Adipose tissue (tissue), 3 donors: ENCODE data around the gene PTPRC. TPM values are rescaled to one million over a fixed set of nuclear protein-coding genes. Genes with fewer than 3 reads are reported as not detected.

Experiments used
- H3K27ac ChIP-seq: one replicate; pipeline ENCODE4 v1.5.1; 2013; ENCODE audit warnings: low read depth, low read length
- WGBS, 3 donors: extraction: QIAGEN DNeasy Blood & Tissue Kit; methylation state at CpG; one replicate each; pipeline ENCODE4 v1.1.7; 2013; 5-methylcytosine and 5-hydroxymethylcytosine counted together
- polyA plus RNA-seq, 3 donors: library from polyadenylated mRNA; stranded (reverse); fragments of 200-250 nt; gene quantifications; one replicate each; pipeline ENCODE4 v1.2.3, GENCODE V29; 2013
- donor health status: healthy with polysubstance abuse.
- donor health status: Bipolar disorder and iron deficiency.
- donor health status: healthy.

PTPRC gene
- polyA plus RNA-seq, 3 donors = 3.8 to 23.8 (median 12.6) TPM

- WGBS, 3 donors = 86 to 97% (median 89%) methylated on average over 5 of the region's 5 CpGs
- no peak overlapping the region for H3K27ac ChIP-seq
These were observed 77.2 kb downstream of the PTPRC start for GRCh38 chr1:198716051-198716450.

- 54 to 68% (median 55%) methylated on average over 1 of the region's 1 CpG for WGBS, 3 donors
- no peak overlapping the region for H3K27ac ChIP-seq
These were observed 78.7 kb downstream of the PTPRC start for GRCh38 chr1:198717510-198717909.

- no peak overlapping the region for H3K27ac ChIP-seq
These were observed 84.3 kb downstream of the PTPRC start for GRCh38 chr1:198723127-198723526.

DNA sequence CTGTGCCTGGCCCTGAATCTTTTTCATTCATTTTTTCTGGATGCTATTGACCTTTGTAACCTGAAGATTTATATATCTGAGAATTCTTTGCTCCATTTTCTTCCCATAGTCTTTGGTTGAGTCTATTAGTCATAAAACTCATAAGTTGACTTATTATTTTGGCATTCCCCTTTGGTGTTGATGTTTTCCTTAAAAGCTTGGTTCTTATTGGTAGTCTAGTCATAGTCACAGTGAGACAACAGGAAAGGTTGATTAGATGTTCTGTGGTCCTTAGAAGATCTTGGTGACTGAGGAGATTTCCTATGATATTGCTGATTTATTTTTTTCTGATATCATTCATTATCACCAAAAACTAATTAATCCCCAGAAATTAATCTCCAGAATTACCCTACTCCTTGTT lies 86.2 kb downstream of the PTPRC start:
- H3K27ac ChIP-seq = no peak overlapping the region

DNA sequence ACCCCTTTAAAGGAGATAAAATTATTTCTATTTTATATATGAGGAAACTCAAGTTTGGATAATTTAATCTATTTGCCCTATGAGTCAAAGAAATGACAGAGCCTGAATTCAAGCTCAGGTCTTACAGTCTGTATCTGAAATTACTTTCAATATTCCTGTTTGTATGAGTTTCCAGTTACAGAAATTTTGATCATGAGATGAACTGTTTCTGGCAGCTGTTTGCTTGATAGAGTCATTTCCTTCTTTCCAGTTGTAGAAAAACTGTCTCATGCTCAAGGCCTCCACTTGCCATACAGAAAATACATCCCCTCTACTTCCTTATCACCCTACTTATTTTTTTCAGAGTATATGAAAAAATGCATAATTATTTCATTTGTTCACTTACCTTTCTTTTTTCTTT lies 87.6 kb downstream of the PTPRC start:
- no peak overlapping the region for H3K27ac ChIP-seq

DNA sequence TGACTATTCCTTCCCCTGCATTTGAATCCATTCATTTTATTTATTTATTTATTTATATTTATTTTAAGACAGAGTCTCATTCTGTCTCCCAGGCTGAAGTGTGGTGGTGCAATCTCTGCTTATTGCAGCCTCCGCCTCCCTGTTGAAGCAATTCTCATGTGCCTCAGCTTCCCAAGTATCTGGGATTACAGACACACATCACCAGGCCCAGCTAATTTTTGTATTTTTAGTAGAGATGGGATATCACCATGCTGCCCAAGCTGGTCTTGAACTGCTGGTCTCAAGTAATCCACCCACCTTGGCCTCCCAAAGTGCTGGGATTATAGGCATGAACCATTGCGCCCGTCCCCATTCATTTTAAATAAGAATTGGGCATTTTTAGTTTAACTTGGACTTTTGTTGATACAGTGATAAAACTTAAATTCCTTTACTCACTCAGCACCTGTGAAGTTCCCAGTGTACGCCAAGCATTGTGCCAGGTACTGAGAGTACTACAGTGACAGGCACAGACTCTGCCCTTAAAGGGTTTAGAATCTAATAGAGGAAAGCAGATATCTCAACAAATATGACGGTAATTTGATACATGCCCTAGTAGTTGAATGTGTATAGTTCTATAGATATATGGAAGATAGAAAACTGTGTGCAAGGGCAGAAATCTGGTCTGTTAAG lies 90.5 kb downstream of the PTPRC start:
- WGBS, 3 donors = 52 to 96% (median 93%) methylated on average over 5 of the region's 5 CpGs

GRCh38 chr1:198730952-198731351 lies 92.1 kb downstream of the PTPRC start:
- no peak overlapping the region for H3K27ac ChIP-seq
- WGBS, 3 donors = 90 to 95% (median 95%) methylated on average over 2 of the region's 2 CpGs

More for the DNA sequence above, 90.5 kb downstream of the PTPRC start:
- H3K27ac ChIP-seq = no peak overlapping the region

GRCh38 chr1:198734323-198735008 lies 95.6 kb downstream of the PTPRC start:
- 41 to 64% (median 58%) methylated on average over 2 of the region's 2 CpGs for WGBS, 3 donors
- no peak overlapping the region for H3K27ac ChIP-seq

DNA sequence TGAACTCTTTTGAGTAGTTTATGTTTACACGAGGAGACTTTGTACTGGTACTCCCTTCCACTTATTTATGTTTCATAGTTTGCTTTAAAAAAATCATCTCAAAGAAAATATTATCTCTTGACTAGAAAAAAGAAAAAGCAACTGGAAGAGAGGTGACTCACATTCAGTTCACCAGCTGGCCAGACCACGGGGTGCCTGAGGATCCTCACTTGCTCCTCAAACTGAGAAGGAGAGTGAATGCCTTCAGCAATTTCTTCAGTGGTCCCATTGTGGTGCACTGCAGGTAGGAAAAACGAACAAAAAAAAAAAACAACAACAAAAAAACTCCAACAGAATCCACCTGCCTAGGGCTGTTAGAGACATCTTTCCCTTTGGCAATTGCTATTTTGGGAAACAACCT lies 102.9 kb downstream of the PTPRC start:
- H3K27ac ChIP-seq = no peak overlapping the region
- WGBS, 3 donors = 55 to 77% (median 74%) methylated on average over 3 of the region's 3 CpGs

- WGBS, 3 donors = 90 to 95% (median 94%) methylated on average over 2 of the region's 2 CpGs
These were observed 108.3 kb downstream of the PTPRC start for GRCh38 chr1:198747127-198747526.

DNA sequence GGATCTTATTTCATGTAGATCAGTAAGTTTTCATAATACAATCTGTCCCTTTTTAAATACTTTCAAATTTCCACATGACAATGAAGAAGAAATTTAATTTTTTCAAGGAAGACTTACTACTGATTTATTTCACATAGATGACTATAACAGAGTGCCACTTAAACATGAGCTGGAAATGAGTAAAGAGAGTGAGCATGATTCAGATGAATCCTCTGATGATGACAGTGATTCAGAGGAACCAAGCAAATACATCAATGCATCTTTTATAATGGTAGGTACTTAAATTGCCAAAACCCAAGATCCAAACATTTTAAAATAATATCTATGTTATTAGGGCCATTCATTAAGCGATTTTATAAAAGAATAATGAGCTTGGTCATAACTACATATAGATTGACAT lies 110.4 kb downstream of the PTPRC start:
- WGBS, 3 donors = 94 to 96% (median 95%) methylated on average over 1 of the region's 1 CpG
- H3K27ac ChIP-seq = no peak overlapping the region

More at GRCh38 chr1:198747127-198747526, 108.3 kb downstream of the PTPRC start:
- no peak overlapping the region for H3K27ac ChIP-seq

GRCh38 chr1:198750081-198750480 lies 111.2 kb downstream of the PTPRC start:
- WGBS, 3 donors = 82 to 92% (median 84%) methylated on average over 3 of the region's 3 CpGs

GRCh38 chr1:198751741-198752140 lies 112.9 kb downstream of the PTPRC start:
- 70 to 78% (median 74%) methylated on average over 3 of the region's 3 CpGs for WGBS, 3 donors
- no peak overlapping the region for H3K27ac ChIP-seq

More at GRCh38 chr1:198750081-198750480, 111.2 kb downstream of the PTPRC start:
- no peak overlapping the region for H3K27ac ChIP-seq

DNA sequence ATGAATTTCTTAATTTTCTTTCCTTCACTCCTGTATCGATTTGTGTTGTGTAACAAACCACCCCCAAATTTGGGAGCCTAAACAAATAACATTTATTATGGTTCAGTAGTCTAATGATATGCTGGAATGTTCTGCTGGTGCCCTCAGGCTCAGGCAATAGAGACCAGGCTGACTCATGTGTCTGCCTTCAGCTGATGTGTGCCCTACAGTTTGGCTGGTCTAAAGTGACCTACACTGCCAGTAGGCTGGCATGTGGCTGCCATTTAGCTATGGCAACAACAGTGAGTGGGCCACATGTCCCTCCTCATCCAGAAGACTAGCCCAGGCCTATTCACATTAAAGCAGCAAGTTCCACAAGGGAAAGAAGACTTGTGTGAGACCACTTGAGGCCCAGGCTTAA lies 115.8 kb downstream of the PTPRC start:
- WGBS, 3 donors = 74 to 83% (median 75%) methylated on average over 1 of the region's 1 CpG
- no peak overlapping the region for H3K27ac ChIP-seq

DNA sequence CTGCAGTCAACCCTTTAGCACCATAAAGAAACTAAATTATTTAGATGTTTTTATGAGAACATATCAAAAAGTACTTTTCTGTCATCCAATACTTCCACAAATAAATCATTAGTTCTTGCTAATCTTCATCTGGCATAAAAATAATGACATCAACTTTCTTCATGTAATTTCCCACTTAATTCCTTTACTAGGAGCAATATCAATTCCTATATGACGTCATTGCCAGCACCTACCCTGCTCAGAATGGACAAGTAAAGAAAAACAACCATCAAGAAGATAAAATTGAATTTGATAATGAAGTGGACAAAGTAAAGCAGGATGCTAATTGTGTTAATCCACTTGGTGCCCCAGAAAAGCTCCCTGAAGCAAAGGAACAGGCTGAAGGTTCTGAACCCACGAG lies 116.9 kb downstream of the PTPRC start:
- 73 to 76% (median 75%) methylated on average over 2 of the region's 2 CpGs for WGBS, 3 donors

GRCh38 chr1:198756470-198756869 lies 117.6 kb downstream of the PTPRC start:
- H3K27ac ChIP-seq = no peak overlapping the region

More for the DNA sequence above, 116.9 kb downstream of the PTPRC start:
- no peak overlapping the region for H3K27ac ChIP-seq

- no peak overlapping the region for H3K27ac ChIP-seq
- 77 to 96% (median 94%) methylated on average over 4 of the region's 4 CpGs for WGBS, 3 donors
These were observed 123.2 kb downstream of the PTPRC start for GRCh38 chr1:198761859-198762616.

DNA sequence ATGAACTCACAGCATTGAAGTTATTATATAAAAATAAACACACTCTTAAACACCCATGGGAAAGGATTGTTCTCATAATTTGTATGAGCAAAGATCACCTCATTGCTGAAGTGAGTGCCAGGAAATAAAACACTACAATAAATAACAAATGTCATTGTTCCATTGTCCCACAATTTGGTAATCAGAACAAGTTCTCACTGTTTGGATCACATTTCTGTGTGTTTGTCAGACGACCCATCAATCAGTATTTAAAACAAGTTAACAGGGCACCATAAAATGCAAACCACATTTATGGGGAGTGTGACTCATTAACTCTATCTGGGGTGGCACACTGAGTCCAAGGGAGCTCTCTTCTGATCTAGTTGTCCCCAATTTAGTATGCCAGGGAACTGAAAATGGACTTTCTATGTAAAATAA lies 124.5 kb downstream of the PTPRC start:
- no peak overlapping the region for H3K27ac ChIP-seq
- WGBS, 3 donors = 19 to 65% (median 51%) methylated on average over 1 of the region's 1 CpG

DNA sequence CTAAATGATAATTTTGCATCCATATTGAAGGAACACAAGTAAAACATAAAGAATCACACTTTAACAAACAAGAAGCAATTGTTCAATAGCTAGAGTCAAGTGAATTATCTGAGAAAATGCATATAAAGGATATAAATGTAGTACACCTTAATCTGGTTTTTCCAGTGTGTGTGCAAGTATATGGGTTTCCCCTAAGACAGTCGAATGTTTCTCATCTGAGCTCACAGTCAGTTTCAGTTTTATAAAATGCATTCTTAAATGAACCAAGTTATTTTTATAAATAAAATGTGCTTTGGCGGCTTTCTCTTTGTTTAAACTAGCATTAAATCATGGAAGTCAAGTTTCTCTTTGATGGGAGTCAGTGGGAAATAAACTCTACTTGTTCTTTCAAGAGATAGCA lies 125.9 kb downstream of the PTPRC start:
- 31 to 69% (median 57%) methylated on average over 2 of the region's 2 CpGs for WGBS, 3 donors
- no peak overlapping the region for H3K27ac ChIP-seq

GRCh38 chr1:198765416-198765815 lies 126.6 kb downstream of the PTPRC start:
- no peak overlapping the region for H3K27ac ChIP-seq
